NT2/D1 (cell line): Measurements from ENCODE around the gene PGM2.
"Not testable (repeated sequence)": the region's sequence is repeated elsewhere in the genome, so short reads cannot be mapped to it uniquely, and the experiment has no call there.

Experiments
- DNase-seq: peaks from one replicate; pipeline ENCODE4 v3.0.0-alpha.2; 2011; ENCODE audit warnings: low read depth, low spot score
- H3K27me3 ChIP-seq: 2 replicates; pipeline ENCODE4 v1.6.0; 2011; ENCODE audit warnings: mild to moderate bottlenecking; ENCODE audit not compliant: insufficient read length, insufficient read depth
- H3K36me3 ChIP-seq: 2 replicates; pipeline ENCODE4 v1.6.1; 2011; ENCODE audit warnings: mild to moderate bottlenecking, low read length, mixed read lengths; ENCODE audit not compliant: insufficient read depth, insufficient read length
- H3K4me1 ChIP-seq: 2 replicates; pipeline ENCODE4 v1.5.1; 2011; ENCODE audit not compliant: insufficient read depth, insufficient read length
- H3K4me3 ChIP-seq: 2 replicates; pipeline ENCODE4 v1.5.1; 2011; ENCODE audit warnings: low read depth; ENCODE audit not compliant: insufficient read length
- H3K9ac ChIP-seq: 2 replicates; pipeline ENCODE4 v1.6.0; 2011; ENCODE audit warnings: low read depth; ENCODE audit not compliant: insufficient read length
- H3K9me3 ChIP-seq: 2 replicates; pipeline ENCODE4 v1.5.1; 2011; ENCODE audit warnings: mild to moderate bottlenecking, low read length; ENCODE audit not compliant: insufficient read depth
- SUZ12 ChIP-seq: IDR thresholded peaks from 2 replicates; pipeline ENCODE4 v1.6.1; 2011; ENCODE audit not compliant: insufficient read length, insufficient read depth; ENCODE audit errors: extremely low read depth
- YY1 ChIP-seq: IDR thresholded peaks from 2 replicates; pipeline ENCODE4 v1.6.1; 2011; ENCODE audit not compliant: insufficient read length, insufficient read depth
- ZNF274 ChIP-seq: IDR thresholded peaks from 2 replicates; pipeline ENCODE4 v1.6.1; 2011; ENCODE audit warnings: mild to moderate bottlenecking, low read depth, low read length

The PGM2 gene

DNA sequence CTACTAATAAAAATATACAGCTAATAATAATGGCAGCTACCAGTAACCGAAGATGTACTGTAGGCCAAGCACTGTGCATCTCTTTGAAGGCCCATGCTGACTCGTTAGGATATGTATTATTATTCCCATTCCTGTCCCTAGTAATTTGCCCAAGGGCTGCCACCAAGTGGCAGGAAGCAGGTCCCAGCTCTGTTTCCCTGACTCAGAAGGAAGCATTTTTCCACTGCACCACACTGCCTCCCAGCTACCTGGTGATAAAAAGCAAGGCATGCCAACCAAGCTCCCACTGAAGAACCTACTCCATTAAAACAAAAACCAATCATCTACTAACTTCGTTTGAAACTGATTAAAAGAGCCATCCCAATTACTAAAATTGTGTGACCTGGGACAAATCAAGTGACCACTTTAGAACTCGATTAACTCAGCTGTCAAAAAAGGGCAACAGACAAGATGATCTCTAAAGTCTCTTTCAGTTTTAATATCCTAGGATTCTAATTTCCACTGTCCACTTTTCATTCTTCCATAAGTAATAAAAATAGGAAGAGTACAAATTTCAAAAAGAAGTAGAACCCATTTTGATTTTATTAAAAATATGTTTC lies 24.3 kb upstream of the PGM2 start:
- no peaks in the 10 kb centered on the region for H3K27me3 ChIP-seq
- no peak overlapping the region for H3K4me3 ChIP-seq
- TF ChIP-seq ZNF274 (no peak), YY1 (no peak), SUZ12 (no peak)
- H3K4me1 ChIP-seq, result no peaks in the 10 kb centered on the region
- H3K9me3 ChIP-seq, result no peaks in the 10 kb centered on the region; the same call in 1 of the 2 replicates
- H3K9ac ChIP-seq, result no peak overlapping the region
- DNase-seq, result peak; percentile 57
- no peaks in the 10 kb centered on the region for H3K36me3 ChIP-seq

DNA sequence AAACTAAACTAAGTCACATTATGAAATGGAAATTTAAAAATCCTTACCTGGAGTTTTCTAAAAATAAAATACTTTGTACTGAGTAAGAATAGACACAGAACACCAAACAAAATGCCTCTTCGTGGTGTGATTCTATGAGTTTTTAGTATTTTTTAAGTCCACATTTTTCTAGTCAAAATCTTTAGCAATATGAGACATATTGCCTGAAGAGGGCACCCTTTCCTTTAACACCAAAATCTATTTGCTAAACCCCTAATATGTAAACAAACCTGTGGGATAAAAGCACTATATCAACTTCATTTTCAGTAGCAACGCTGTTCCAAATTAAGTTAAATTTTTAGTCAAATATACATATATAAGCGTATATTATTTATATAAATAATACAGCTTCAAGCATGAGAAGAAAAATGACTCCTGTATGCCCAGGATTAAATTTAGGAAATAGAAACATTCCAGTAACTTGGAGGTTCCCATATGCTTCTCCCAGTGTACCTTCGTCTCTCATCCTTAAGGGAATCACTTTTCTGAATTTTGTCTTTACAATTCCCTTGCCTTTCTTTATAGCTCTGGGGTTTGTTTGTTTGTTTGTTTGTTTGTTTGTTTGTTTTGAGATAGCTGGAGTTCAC lies 23.0 kb upstream of the PGM2 start:
- Histone ChIP-seq H3K27me3 (no peaks in the 10 kb centered on the region), H3K4me1 (no peaks in the 10 kb centered on the region), H3K4me3 (no peak overlapping the region), H3K9me3 (no peaks in the 10 kb centered on the region; the same call in 1 of the 2 replicates), H3K9ac (no peak overlapping the region), H3K36me3 (no peaks in the 10 kb centered on the region)
- TF ChIP-seq YY1 (no peak), ZNF274 (no peak), SUZ12 (no peak)
- no peak for DNase-seq

DNA sequence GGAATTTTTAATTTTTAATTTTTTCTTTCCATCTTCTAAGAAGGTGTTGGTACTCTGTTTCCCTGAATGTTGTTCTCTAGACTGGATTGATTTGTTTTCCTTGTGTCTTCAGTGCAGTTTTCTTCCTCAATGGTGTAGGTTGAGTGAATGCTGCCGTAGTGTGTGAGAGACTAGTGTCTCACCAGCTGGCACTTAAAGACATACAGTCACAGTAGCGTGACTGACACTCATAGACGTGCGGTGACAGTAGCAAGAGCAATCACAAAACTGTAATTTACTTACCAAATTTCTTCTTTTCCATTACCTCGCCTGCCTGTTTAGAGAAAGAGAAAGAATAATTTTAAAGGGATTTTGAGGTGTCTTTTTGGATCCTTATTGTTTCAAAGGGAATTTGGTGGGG lies 21.4 kb upstream of the PGM2 start:
- Histone ChIP-seq H3K36me3 (no peaks in the 10 kb centered on the region), H3K4me3 (no peak overlapping the region), H3K4me1 (no peaks in the 10 kb centered on the region), H3K9me3 (no peaks in the 10 kb centered on the region; the same call in 1 of the 2 replicates), H3K27me3 (no peaks in the 10 kb centered on the region), H3K9ac (no peak overlapping the region)
- DNase-seq, result no peak
- TF ChIP-seq SUZ12, result no peak
- TF ChIP-seq YY1, result no peak
- no peak for TF ChIP-seq ZNF274

DNA sequence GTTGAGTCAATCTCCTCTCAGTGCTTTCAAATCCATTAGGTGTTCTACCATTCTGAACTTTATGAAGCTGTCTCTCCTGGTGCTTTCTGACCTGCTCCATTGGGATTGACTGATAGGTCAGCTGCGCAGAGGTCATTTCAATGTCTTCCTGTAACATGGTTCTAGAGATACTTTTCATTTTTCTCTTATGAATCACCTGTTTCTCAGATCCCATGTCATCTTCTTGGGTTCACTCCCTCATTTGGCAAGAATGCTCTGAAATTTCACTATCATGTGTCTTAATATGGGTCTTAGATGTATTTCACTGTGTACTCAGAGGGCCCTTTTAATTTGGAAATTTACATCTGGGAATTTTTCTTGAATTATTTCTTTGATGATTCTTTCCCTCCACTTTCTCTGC lies 13.8 kb upstream of the PGM2 start:
- no peak for DNase-seq
- no peak overlapping the region for H3K9ac ChIP-seq
- no peaks in the 10 kb centered on the region for H3K27me3 ChIP-seq
- H3K4me3 ChIP-seq, result no peak overlapping the region
- H3K36me3 ChIP-seq, result no peaks in the 10 kb centered on the region
- no peak for TF ChIP-seq SUZ12
- no peak for TF ChIP-seq ZNF274
- no peak for TF ChIP-seq YY1
- H3K4me1 ChIP-seq, result no peaks in the 10 kb centered on the region
- no peaks in the 10 kb centered on the region for H3K9me3 ChIP-seq

DNA sequence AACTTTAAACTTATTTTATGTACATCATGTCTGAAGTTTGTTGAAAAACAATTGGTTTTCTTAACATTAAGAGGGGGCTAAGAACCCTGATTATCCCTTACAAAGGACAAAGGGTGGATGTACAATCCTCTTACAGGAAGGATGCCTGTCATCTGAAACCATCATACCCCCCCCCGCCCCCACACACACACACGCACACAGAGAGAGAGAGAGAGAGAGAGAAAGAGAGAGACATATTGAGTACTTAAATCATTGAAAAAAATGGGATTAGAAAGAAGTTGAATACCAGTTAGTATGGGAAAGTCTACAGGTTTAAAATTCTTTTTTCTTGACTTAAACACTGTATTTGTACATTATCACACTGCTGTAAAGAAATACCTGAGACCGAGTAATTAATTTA lies 10.9 kb upstream of the PGM2 start:
- Histone ChIP-seq H3K27me3 (no peaks in the 10 kb centered on the region), H3K4me1 (no peaks in the 10 kb centered on the region), H3K9me3 (peaks cover 6% of the 10 kb centered on the region; the same call in 1 of the 2 replicates), H3K9ac (no peak overlapping the region), H3K36me3 (no peaks in the 10 kb centered on the region), H3K4me3 (no peak overlapping the region)
- DNase-seq, result no peak
- TF ChIP-seq YY1 (no peak), ZNF274 (no peak), SUZ12 (no peak)

DNA sequence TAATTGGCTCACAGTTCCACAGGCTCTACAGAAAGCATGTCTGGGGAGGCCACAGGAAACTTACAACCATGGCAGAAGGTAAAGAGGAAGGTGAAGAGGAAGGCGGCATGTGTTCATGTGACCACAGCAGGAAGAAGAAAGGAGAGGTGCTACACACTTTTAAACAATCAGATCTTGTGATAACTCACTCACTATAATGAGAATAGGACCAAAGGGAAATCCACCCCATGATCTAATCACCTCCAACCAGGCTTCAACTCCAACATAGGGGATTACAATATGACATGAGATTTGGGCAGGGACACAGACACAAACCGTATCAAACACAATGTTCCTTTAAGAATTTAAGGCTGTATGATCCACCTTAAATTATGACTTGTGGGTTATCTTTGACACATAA lies 10.5 kb upstream of the PGM2 start:
- Histone ChIP-seq H3K4me1 (no peaks in the 10 kb centered on the region), H3K4me3 (no peak overlapping the region), H3K27me3 (no peaks in the 10 kb centered on the region), H3K9me3 (peaks cover 6% of the 10 kb centered on the region; the same call in 1 of the 2 replicates), H3K9ac (no peak overlapping the region), H3K36me3 (no peaks in the 10 kb centered on the region)
- TF ChIP-seq ZNF274, result no peak
- no peak for TF ChIP-seq SUZ12
- TF ChIP-seq YY1, result no peak
- no peak for DNase-seq

DNA sequence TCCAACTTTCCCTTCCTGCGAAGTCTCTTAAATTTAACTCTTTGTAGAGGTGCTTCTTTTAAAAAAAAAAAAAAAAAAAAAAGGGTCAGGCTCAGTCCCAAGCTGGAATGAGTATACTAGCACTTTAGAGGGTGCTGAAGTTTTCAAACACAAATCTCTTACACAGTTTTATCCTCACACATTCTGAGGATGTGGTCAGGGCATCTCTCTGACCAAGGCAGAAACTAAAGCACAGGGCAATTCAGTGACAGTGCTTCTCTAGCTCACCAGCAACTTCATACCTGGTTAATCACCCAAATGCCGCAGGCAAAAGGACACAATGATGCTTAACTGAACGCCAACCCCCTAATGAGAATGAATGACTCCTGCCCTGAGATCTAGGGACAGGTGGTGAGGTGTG lies 9.8 kb upstream of the PGM2 start:
- H3K4me1 ChIP-seq, result no peaks in the 10 kb centered on the region
- peaks cover 6% of the 10 kb centered on the region; the same call in 1 of the 2 replicates for H3K9me3 ChIP-seq
- H3K9ac ChIP-seq, result no peak overlapping the region
- no peak for DNase-seq
- no peak overlapping the region for H3K4me3 ChIP-seq
- no peaks in the 10 kb centered on the region for H3K36me3 ChIP-seq
- TF ChIP-seq SUZ12, result no peak
- TF ChIP-seq YY1, result no peak
- H3K27me3 ChIP-seq, result no peaks in the 10 kb centered on the region

DNA sequence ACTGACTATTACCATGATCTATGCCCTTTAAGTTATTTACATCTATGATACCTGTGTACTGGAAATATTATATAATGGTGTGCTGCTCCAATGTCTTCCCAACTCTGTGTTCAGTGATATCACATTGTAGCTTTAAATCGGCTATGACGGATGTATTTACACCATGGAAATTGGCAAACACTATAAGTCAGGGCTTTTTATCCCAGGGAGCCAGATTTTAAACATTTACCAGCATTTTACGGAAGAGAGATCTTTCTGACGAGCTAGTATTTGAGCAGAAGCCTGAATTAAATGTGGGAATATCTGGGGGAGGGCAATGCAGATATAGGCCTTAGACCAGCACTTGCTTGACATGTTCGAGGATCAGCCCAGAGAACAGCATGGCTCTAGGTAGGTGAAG lies 7.7 kb upstream of the PGM2 start:
- Histone ChIP-seq H3K9ac (no peak overlapping the region), H3K36me3 (no peaks in the 10 kb centered on the region), H3K9me3 (peaks cover 6% of the 10 kb centered on the region; the same call in 1 of the 2 replicates), H3K4me1 (no peaks in the 10 kb centered on the region), H3K4me3 (no peak overlapping the region), H3K27me3 (no peaks in the 10 kb centered on the region)
- no peak for TF ChIP-seq SUZ12
- no peak for TF ChIP-seq YY1
- no peak for TF ChIP-seq ZNF274
- no peak for DNase-seq

DNA sequence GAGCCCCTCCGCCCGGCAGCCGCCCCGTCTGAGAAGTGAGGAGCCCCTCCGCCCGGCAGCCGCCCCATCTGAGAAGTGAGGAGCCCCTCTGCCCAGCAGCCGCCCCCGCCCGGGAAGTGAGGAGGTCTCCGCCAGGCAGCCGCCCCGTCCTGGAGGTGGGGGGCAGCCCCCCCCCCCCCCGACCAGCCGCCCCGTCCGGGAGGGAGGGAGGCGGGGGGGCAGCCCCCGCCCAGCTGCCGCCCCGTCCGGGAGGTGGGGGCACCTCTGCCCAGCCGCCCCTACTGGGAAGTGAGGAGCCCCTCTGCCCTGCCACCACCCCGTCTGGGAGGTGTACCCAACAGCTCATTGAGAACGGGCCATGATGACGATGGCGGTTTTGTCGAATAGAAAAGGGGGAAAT lies 6.0 kb upstream of the PGM2 start:
- H3K9me3 ChIP-seq, H3K36me3 ChIP-seq, DNase-seq, H3K27me3 ChIP-seq, H3K4me1 ChIP-seq, H3K4me3 ChIP-seq, H3K9ac ChIP-seq: not testable (repeated sequence)
